ENCODE measurements around the gene HDAC4.

Gene HDAC4

DNA sequence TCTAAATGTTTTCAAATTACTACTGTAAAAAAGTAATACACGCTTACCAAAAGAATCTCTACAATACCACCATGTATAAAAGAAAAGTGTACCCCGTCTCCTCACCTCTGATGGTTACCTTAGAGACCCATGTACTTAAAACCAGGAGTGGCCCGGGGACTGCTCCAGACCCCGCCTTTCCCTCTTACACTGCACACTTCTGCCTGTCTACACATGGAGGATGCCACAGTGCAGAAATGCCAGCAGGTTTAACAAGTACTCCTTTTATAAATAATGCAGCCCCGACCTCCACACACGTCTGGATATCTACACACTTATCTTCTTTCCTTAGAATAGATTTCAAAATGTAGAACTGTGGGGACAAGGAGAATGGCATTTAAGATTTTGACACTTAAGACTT lies 5.3 kb downstream of the HDAC4 start:
- DNase-seq, result no peak

DNA sequence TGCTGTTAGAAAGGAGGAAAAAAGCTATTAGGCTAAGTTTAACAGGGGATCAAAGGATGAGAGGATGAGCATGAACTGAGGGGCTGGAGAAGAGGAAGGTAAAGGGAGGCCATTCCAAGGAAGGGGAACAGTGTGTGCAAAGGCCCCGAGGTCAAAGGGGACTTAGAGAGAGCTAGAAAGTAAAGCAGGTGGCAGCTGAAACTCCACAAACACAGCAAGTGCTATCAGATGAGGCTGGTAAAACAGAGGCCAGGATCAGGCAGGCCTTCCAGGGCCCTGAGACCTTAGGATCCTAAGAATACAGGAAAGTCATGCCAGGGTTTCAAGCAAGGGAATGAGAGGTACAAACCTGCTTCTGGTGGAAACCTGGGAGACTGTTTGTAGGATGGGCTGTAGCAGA lies 5.8 kb downstream of the HDAC4 start:
- no peak for DNase-seq

DNA sequence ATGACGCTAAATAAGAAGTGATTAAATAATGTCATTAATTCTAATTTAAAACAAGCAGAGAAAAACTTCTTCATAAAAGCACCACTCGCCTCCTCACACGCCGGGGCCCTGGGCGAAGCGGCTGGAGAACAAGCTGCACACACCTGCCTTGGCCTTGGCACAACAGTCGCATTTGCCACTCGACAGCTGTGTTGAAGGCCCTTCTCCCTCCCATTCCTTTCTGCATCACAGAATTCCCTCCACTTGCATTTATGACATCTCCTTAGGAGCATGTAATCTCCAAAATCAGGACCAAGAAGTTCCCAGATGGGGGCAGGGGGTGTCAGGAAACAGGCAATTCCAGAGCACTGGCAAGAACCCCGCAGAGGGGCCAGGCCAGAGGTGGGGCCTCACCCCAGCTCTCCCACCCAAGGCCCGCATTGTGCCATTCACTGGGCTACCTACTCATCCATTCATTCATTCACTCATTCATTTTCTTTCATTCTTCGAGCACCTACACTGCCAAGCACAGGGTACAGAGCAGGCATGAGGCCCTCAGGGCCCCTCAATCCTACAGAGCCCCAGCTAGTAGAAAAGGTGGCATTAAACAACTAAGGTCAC lies 6.4 kb downstream of the HDAC4 start:
- no peak for DNase-seq

DNA sequence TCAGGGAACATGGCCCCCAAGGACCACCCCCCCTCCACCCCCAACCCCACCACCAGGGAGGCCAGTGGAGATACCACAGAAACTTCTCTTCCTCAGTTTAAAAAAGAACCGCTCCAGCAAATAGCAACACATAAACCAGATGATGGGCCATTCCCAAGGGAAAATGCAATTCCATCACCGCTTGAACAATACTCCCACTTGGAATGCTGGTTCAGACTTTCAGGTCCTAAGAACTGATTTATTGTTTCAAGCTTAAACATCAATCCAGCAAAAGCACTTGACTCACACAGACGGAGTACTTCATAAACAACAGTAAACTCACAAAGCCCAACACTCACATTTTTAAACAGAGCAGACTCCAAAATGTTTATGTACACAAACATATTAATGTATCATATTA lies 6.9 kb downstream of the HDAC4 start:
- no peak for DNase-seq

DNA sequence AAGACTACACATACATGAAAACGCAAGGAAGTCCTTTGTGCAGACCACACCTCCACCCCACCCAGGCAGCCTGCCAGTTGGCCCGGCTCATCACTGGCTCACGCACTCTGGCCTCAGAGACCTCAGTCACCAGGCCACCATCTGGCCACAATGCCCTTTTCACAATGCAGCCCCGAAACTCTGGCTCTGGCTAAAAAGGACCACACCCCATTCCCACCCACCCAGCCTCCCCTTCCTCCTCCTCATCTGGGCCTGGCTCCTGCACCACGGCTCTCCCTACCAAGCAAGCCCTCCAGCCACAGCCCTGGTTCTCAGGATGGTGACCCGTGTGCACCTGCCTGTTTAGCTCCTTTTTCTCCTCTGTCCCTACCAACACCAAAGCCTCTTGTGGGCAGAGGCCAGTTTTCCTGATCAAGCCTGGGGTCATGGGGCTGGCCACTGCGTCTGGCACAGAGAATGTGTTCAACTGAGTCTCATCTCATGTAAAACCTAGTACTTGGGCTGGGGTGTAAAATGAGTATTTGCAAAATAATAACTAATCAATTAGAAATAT lies 7.4 kb downstream of the HDAC4 start:
- DNase-seq, result no peak

DNA sequence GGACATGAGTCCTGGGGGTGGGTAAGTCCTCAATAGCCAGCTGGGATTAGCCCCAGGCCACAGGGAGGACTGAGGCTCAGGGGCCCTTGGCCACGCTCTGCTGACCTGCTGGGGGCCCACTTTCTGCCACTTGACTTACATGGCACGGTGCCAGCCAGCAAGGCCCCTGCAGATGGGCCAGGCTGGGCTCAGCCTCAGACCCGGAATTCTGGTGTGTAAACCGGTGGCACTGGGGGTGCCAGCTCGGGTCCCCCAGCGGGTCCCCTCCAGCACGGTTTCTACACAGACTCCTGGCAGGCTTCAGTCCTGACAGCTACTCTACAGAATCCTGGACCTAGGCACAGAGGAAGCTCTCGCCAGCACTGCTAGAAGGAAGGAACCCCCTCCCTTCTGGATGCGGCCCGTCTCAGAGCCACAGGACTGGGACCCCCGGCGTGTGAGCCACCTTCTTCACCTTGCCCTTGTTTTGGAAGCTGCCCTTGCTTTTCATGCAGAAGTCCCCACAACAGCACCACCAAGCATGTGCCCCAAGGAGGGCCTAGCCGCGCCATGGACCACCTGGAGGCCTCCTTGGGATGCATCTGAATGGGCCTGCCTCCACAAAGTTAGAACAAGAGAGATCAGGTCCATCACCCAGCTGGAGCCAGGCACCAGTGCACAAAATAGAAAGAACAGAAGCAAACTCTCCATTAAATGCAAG lies 8.0 kb downstream of the HDAC4 start:
- DNase-seq, result no peak

DNA sequence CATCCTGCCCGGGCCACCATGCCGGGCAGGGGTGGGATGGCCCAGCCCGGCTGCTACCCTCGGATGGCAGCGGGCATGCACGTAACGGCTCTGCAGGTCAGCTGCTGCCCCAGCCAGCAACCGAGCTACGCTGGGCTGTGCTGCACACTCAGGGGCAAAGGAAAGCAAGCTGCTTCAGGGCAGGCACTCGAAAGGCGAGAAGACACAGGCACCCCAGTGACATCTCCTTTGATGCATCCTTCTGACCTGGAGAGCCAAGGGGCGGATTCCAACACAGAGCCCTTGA lies 8.8 kb downstream of the HDAC4 start:
- DNase-seq, result no peak

DNA sequence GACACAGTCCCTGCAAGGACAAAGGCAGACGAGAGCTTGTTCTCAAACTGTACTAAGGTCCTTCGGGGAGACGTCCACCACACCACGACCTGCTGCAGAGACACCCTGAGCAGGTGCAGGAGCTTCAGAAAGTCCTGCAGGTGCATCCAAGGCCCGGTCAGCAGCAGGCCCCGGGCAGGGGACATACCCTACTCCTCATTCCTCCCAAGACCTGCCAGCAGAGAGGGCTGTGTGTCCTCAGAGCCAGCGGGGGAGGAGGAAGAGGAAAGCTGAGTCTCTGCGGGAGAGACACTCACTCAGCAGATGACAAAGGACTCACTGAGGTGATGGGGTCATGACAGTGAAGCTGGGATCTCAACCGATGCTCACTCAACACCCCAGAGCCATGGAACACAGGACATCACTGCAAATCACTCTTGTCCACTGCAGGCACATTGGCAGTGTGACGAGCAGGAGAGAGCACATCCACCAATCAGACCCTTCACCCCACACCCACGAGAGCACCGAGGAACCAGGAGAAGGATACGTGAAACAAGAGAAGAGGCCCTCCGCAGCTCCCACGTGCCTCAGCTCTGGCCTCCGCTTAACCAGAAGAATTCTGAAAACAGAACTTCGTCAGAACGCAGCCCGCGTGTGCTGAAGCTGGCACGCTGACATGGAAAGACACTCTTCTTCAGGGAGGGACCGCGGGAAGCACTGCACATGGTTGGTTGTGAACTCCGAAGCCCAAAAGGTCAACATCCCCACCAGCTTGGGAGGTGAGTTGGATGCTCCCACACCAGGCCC lies 9.3 kb downstream of the HDAC4 start:
- DNase-seq, result no peak

DNA sequence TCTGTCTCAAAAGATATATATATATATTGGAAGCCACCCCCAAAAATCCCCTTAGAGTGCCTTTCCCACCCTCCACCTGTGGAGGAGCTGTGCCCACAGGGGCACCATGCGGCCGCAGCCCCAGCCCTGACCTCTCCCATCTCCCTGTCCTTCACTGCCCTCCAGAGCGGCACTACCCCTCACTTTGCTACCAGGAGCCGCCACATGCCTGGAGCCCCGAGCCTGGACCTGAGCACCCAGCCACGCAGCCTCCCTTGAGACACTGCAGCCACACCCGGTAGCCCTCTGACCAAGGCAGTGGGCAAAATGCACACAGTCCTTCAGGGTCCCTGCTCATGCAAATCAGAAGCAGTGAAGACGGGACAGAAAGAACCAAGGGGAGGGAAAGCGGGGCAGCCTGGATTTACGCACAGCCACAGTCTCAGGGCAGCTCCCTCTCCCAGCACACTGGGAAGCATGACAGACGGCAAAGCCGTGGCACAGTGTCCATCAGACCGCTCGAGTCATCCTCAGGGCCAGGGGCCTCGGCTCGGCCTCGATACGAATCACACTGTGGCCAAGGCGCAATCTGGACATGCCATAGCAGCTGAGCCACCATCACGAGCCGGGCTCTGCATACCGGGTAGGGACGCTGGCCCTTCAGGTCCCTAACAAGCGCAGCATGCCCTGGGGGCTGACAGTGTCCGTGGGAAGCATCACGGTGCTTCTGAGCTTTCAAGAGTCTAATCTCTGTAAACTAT lies 10.1 kb downstream of the HDAC4 start:
- no peak for DNase-seq

DNA sequence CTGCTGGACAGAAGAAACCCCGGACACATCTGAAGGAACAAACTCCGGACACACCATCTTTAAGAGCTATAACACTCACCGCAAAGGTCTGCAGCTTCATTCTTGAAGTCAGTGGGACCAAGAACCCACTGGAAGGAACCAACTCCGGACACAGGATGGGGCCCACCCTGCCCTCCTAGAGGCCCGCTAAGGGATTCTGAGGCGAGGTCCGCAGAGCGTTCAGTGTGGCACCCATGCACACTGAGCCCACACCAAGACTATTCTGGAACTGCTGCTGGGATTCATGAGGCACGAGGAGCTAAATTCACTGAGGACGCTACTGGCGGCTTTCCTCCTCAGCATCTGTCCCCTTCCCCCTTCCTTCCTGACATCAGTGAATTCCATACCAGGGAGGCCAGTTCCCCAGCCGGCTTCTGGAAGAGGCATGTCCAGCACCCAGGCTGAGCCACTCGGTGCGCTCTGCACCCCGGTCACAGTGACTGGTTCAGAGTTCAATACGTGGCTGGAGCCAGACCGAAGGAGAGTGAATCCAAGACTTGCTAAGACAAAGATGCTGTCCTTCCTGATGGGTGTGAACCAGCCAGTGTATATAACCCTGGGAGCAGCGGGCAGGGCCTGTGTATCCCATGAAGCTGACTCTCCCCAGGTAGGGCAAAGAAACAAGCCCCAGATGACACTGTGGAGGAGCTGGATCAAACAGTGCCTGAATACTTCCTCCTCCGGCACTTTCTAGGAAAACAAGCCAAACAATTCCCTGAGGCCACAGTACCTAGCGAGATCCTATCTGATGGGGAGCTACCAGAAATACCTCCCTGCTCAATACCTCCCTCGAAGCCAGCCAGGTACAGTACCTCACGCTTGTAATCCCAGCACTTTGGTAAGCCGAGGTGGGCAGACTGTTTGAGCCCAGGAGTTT lies 11.1 kb downstream of the HDAC4 start:
- no peak for DNase-seq

DNA sequence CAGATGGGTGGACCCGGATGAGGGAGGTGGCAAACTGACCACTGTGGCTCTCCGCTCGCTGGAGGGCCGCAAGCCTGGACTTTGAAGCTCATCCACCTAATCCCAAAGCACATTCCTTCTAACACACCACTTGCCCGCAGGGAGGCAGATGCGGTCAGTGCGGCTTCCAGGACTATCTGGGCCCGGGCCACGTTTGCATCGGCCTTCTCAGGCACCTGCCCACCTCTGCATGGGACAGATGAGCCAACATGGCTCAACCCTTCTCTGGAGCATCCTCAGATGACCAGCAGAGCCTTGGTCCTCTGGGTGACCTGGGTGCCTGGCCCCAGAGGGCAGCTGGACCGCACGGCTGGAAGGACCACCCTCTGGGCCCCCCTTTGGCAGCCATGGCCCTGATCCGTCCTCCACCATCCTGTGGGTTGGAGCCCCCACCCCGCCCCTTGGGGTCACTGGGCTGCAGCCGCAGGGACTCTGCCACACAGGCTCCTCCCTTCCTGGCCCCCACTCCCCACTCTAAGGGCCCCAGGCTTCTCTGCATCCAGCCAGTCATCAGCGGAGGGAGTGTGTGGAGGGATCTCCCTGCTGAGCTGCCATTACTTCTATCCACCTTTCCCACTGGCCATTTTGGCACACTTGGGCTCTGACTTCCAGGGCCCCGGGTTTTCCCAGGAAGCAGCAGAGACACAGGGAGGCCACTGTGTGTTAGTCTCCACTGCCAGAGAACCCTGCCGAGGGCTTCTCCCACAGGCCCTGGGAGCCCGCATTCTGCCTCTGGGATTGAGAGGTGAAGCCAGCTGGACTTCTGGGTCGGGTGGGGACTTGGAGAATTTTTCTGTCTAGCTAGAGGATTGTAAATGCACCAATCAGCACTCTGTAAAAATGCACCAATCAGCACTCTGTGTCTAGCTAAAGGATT lies 12.3 kb downstream of the HDAC4 start:
- no peak for DNase-seq

DNA sequence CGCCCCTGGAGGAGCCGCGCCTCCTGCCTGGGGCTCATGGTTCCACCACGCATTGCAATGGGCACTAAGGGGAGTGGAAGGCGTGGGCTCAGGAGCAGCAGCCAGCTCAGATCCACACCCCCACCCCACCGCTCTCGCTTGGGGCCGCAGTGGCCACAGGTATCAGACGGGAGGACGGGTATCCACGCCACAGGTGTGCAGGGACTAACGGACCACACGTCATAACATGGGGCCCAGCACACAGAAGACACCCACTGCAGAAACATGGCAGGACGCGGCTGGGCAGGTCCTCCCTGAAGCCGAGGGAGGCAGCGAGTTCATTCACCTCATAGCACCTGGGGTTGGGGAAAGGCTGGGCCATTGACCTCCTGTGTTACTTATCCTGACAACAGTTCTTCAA lies 13.0 kb downstream of the HDAC4 start:
- no peak for DNase-seq

DNA sequence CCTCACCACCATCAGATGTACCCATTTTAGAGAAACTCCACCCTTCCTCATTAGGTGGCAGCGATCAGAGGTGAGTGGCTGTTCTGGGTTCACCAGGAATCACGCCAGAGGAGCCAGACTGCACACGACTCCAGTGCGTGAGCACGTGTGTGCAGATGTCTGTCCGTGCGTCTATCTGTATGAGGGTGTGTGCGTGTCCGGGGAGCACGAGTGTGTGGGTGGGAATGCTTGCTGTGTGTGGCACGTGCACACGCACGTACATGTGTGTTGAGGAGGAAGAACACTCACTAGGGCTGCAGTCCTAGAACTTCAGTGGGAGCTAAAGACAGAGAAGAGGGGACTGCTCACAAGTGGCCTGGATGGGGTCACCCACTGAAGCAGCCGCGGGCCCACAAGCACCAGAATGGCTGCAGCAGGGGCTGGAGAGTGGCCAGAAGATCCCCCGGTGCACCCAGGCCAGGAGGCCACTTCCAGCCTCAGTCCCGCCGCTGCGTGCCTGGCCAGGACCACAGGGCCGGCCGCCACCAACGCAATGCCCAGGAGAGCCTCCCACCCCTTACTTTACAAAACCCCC lies 13.9 kb downstream of the HDAC4 start:
- no peak for DNase-seq

DNA sequence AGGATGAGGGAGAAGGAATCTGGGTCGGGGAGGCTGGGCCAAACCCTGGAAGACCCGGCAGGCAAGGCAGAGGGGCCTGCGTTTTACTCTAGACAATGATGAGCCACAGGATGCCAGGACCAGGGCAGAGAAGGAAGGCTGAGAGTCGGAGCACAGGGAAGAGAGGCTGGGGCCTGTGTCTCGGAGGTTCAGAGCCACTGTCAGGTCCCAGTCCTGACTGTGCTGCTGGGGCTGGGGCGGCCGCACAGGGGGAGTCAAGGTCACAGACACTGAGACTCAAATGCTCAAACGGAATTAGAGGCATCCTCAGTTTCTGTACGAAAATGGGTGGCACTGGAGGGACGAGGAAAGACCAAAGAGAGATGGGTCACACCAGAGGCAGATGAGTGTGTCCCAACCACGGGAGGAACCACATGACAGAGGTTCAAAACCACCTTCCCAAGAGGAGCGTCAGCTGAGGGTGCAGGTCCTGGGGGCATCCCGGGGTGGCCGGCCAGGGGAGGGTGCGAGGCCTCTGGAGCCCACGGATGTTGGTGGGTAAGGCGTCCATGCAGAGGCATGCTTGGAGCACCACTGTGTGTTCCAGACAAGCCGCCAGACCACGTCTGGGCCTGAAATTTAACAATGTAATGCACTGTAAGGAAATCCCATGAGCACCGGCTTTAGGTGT lies 14.7 kb downstream of the HDAC4 start:
- DNase-seq, result no peak

DNA sequence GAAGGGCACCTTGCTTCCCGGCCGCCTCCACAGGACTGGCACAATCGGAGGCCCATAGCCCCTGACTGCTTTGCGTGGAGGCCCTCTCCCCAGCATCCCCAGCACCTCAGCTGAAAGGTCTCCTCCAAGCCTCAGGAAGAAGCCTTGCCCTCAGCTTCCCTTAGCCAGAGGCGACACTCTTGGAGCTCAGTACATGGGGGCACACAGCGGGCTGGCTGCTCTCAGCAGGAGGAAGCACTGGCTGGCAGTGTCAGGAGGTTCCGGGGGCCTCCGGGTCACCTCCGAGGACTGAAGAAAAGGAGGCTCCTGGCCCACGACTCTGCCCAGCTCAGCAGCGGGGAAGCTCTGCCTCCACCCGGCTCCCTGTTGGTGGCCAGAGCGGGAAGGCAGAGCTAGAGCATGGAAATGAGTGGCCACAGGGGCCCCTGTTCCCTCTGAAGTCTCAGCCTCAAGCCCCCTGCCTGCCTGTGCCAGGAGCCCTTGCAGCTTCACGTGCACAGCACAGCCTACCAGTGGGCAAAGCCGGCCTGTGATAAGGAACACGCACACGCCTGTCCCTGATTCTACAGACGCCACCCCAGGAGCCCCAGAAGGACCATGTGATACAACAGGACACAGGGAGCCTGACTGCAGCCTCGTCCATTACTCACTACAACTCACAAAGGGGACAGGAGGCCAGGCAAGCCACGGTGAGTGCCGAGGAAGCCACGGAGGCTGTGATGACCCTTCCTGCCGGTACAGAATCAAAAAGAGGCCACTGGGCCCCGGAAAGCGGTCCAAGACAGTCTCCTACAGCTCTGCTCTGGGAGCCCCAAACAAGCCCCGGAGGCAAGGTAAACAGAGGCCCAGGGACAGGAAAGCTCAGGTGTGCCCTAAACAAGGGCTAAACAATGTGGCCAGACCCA lies 15.5 kb downstream of the HDAC4 start:
- DNase-seq, result no peak

DNA sequence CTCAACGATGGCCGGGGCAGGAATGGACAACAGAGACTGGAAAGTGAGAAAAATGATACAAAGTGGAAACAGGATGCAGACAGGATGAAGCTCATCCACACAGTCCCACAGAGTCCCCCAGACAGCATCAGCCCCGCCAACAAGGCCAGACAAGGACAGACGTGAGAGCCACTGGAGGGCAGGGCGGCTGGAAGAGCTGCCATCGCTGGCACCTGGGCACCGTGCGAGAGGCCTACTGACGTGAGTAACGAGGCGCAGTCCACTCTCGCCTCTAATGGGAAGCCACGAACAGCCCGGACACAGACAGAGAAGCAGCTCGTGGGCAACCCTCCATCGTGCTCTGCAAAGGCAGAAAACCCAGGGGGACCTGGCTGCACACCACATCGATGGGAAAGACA lies 17.1 kb downstream of the HDAC4 start:
- no peak for DNase-seq

DNA sequence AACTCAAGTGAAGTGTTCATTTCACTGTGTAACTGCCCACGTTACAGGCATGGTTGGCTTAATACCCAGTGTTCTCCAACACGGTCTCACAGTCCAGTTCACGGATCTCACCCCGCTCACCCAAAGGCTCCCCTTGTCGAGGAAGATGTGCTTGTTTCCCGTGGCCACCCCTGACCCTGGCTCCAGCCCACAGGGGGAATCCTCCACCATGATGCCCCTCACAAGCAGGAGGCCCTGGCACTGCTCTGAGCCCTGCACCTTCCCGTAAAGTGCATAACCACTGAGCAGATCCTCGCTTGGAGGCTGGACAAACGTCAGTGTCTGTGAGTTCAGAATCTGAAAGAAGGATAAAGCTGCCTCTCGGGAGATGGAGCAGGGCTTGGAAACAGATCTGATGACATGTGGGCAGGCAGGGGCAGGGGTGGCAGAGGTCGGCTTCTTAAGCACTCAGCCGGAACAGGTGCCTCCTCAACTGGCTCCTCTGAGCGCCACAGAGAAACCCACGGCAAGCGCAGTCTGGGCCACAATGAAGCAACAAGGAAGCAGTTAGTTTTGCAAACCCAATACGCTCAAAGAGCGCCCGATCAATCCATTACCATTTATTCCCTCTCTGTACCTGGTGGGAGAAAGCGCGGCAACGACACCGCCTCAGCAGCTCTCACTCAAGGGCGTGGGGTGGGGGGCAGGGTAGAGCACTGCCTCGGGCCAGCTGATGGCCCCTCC lies 17.6 kb downstream of the HDAC4 start:
- no peak for DNase-seq

DNA sequence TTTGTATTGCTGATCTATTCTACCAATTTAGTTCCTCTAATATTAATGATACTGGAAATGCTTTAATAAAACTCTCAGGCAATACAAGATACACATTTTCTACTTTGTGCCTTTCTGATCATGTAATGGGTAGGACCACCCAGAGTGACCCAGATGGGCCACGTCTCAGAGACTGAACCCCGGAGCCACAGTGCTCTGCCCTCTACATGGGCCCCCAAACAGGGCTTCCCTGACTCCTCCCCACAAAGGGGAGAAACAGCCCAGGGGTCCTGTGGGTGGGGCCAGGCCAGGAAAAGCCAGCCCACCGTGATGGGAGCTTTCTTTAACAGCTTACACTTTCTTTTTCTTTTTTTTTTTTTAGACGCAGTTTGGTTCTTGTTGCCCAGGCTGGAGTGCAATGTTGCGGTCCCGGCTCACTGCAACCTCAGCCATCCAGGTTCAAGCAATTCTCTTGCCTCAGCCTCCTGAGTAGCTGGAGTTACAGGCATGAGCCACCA lies 18.4 kb downstream of the HDAC4 start:
- no peak for DNase-seq

Measured in activated CD4-positive, alpha-beta T cell treated with anti-CD3 and anti-CD28 coated beads, Interleukin-10, Interleukin-2, amounts not matched to agents 100 ng/mL and 50 ng/mL, durations not matched to agents 16 hours and 8 hours (primary cell).